H9 (cell line): ENCODE results near the gene GSC2. TPM values are rescaled to one million over a fixed set of nuclear protein-coding genes. Genes with fewer than 3 reads are reported as not detected.

Experiments
- DNase-seq: peaks from one replicate; pipeline ENCODE4 v3.0.0-alpha.2; 2017
- H2AFZ ChIP-seq: one replicate; pipeline ENCODE4 v1.6.1; 2013; ENCODE audit warnings: mild to moderate bottlenecking, low read length, control low read depth, moderate library complexity
- H2AK5ac ChIP-seq: 2 replicates; pipeline ENCODE4 v1.6.1; 2013; ENCODE audit warnings: low read length, control low read depth, mixed read lengths; ENCODE audit not compliant: insufficient read length
- H2BK120ac ChIP-seq: one replicate; pipeline ENCODE4 v1.6.1; 2013; ENCODE audit warnings: low read depth, mild to moderate bottlenecking, low read length, control low read depth, inconsistent platforms; ENCODE audit not compliant: poor library complexity, severe bottlenecking
- H2BK12ac ChIP-seq: 2 replicates; pipeline ENCODE4 v1.6.1; 2013; ENCODE audit warnings: low read length, control low read depth, mixed read lengths, low read depth; ENCODE audit not compliant: insufficient read length
- H2BK15ac ChIP-seq: 2 replicates; pipeline ENCODE4 v1.6.1; 2013; ENCODE audit warnings: low read depth, low read length, control low read depth
- H2BK20ac ChIP-seq: one replicate; pipeline ENCODE4 v1.6.1; 2013; ENCODE audit warnings: low read depth, mild to moderate bottlenecking, low read length, control low read depth, inconsistent platforms; ENCODE audit not compliant: poor library complexity, severe bottlenecking
- H2BK5ac ChIP-seq: 2 replicates; pipeline ENCODE4 v1.6.1; 2013; ENCODE audit warnings: low read length, control low read depth, mixed read lengths; ENCODE audit not compliant: insufficient read length
- H3K14ac ChIP-seq: 2 replicates; pipeline ENCODE4 v1.6.1; 2013; ENCODE audit warnings: low read length, control low read depth; ENCODE audit not compliant: insufficient read depth
- H3K18ac ChIP-seq: 2 replicates; pipeline ENCODE4 v1.6.1; 2013; ENCODE audit warnings: low read depth, mild to moderate bottlenecking, mixed read lengths, low read length, control low read depth; ENCODE audit not compliant: insufficient read length
- H3K23ac ChIP-seq: 2 replicates; pipeline ENCODE4 v1.6.1; 2013; ENCODE audit warnings: low read length, control low read depth, mixed read lengths, low read depth; ENCODE audit not compliant: insufficient read length
- H3K23me2 ChIP-seq: 2 replicates; pipeline ENCODE4 v1.6.1; 2013; ENCODE audit warnings: low read depth, mild to moderate bottlenecking, mixed read lengths, low read length, control low read depth; ENCODE audit not compliant: insufficient read length, poor library complexity, severe bottlenecking
- H3K27ac ChIP-seq: 2 replicates; pipeline ENCODE4 v1.5.1; 2013; ENCODE audit warnings: low read length, control low read depth, mixed read lengths, low read depth; ENCODE audit not compliant: insufficient read length
- H3K27me3 ChIP-seq: 2 replicates; pipeline ENCODE4 v1.6.1; 2013; ENCODE audit warnings: low read length, control low read depth, inconsistent platforms; ENCODE audit not compliant: insufficient read depth
- H3K4ac ChIP-seq: 2 replicates; pipeline ENCODE4 v1.6.1; 2013; ENCODE audit warnings: low read depth, mild to moderate bottlenecking, control low read depth, inconsistent platforms, low read length, moderate library complexity
- H3K4me1 ChIP-seq: 2 replicates; pipeline ENCODE4 v1.6.1; 2013; ENCODE audit warnings: low read length, control low read depth, inconsistent platforms; ENCODE audit not compliant: insufficient read depth
- H3K4me2 ChIP-seq: 2 replicates; pipeline ENCODE4 v1.6.1; 2013; ENCODE audit warnings: low read length, control low read depth, mixed read lengths; ENCODE audit not compliant: insufficient read length, insufficient read depth
- H3K56ac ChIP-seq: 2 replicates; pipeline ENCODE4 v1.6.1; 2013; ENCODE audit warnings: low read depth, mild to moderate bottlenecking, mixed read lengths, low read length, control low read depth; ENCODE audit not compliant: insufficient read length
- H3K79me1 ChIP-seq: 2 replicates; pipeline ENCODE4 v1.6.1; 2013; ENCODE audit warnings: low read depth, mild to moderate bottlenecking, moderate library complexity, low read length, control low read depth, inconsistent platforms; ENCODE audit not compliant: insufficient read depth, poor library complexity, severe bottlenecking
- H3K79me2 ChIP-seq: 2 replicates; pipeline ENCODE4 v1.6.1; 2013; ENCODE audit warnings: low read length, control low read depth, inconsistent platforms; ENCODE audit not compliant: insufficient read depth
- H3K9ac ChIP-seq: 2 replicates; pipeline ENCODE4 v1.6.1; 2013; ENCODE audit warnings: low read length, control low read depth, mixed read lengths; ENCODE audit not compliant: insufficient read length; ENCODE audit errors: extremely low read depth
- H3K9me3 ChIP-seq: one replicate; pipeline ENCODE4 v1.6.1; 2013; ENCODE audit warnings: low read depth, low read length, inconsistent platforms; ENCODE audit not compliant: control insufficient read depth
- H3T11ph ChIP-seq: one replicate; pipeline ENCODE4 v1.6.1; 2013; ENCODE audit warnings: mild to moderate bottlenecking, low read length, control low read depth, inconsistent platforms
- H4K20me1 ChIP-seq: one replicate; pipeline ENCODE4 v1.6.1; 2013; ENCODE audit not compliant: control insufficient read depth, insufficient read length, insufficient read depth
- H4K5ac ChIP-seq: 2 replicates; pipeline ENCODE4 v1.6.1; 2013; ENCODE audit warnings: low read depth, mild to moderate bottlenecking, mixed read lengths, low read length, control low read depth; ENCODE audit not compliant: insufficient read length
- H4K8ac ChIP-seq: replicated peaks from 2 replicates; pipeline ENCODE4 v1.6.1; 2013; ENCODE audit warnings: low read length, control low read depth, mixed read lengths, low read depth; ENCODE audit not compliant: insufficient read length
- H4K91ac ChIP-seq: 2 replicates; pipeline ENCODE4 v1.6.1; 2013; ENCODE audit warnings: low read depth, mild to moderate bottlenecking, moderate library complexity, mixed read lengths, low read length, control low read depth; ENCODE audit not compliant: insufficient read length
- H3K27ac Mint-ChIP-seq, 3 experiments: 2 replicates in 2 of 3; 3 replicates in 1 of 3; pipeline ENCODE4 v1.8.0; 2020 to 2021; ENCODE audit warnings: mixed read lengths in 3 of 3, mild to moderate bottlenecking in 1 of 3, moderate library complexity in 1 of 3
- H3K27me3 Mint-ChIP-seq: 2 replicates; pipeline ENCODE4 v1.8.0; 2021; ENCODE audit warnings: low read depth, mild to moderate bottlenecking, moderate library complexity, mixed read lengths
- H3K36me3 Mint-ChIP-seq, 3 experiments: 2 replicates in 2 of 3; 3 replicates in 1 of 3; pipeline ENCODE4 v1.8.0; 2020 to 2021; ENCODE audit warnings: low read depth in 3 of 3, mixed read lengths in 3 of 3; ENCODE audit not compliant: insufficient read depth in 1 of 3
- H3K4me1 Mint-ChIP-seq, 2 experiments: 2 replicates each; pipeline ENCODE4 v1.8.0; 2020; ENCODE audit warnings: mixed read lengths in 2 of 2
- H3K4me3 Mint-ChIP-seq, 2 experiments: 2 replicates in 1 of 2; 3 replicates in 1 of 2; pipeline ENCODE4 v1.8.0; 2020 to 2021; ENCODE audit warnings: mild to moderate bottlenecking in 2 of 2, mixed read lengths in 2 of 2, moderate library complexity in 1 of 2
- H3K9me3 Mint-ChIP-seq, 2 experiments: 2 replicates in 1 of 2; 3 replicates in 1 of 2; pipeline ENCODE4 v1.8.0; 2020; ENCODE audit warnings: mild to moderate bottlenecking in 2 of 2, mixed read lengths in 2 of 2, moderate library complexity in 1 of 2
- CTCF ChIP-seq: fragments of 200-600 bp; sonication (generic); conservative IDR thresholded peaks from 3 replicates; pipeline ENCODE4 v1.8.0; 2021; ENCODE audit warnings: antibody characterized with exemption, mild to moderate bottlenecking
- WGBS: extraction: QIAGEN DNeasy Blood & Tissue Kit; methylation state at CpG from one replicate; pipeline ENCODE4 v1.1.7; 2013; ENCODE audit warnings: missing lambda C conversion rate, low lambda C conversion rate, mixed read lengths; ENCODE audit not compliant: insufficient read length; ENCODE audit errors: extremely low coverage; 5-methylcytosine and 5-hydroxymethylcytosine counted together
- total RNA-seq: library from RNA; stranded (reverse); gene quantifications from 2 replicates; pipeline ENCODE4 v1.2.1, GENCODE V29; 2021

GSC2 gene
- total RNA-seq, 1 experiment from 2014 or later: 0.22 TPM

- no peaks in the 10 kb centered on the region for H3K9me3 ChIP-seq
- no peak overlapping the region for H2BK12ac ChIP-seq
- 0 out of 2 replicates have a peak overlapping the region, but pooled peaks have one; percentile 19 for H2BK15ac ChIP-seq
- H3K79me2 ChIP-seq: no peaks in the 10 kb centered on the region
- no peaks in the 10 kb centered on the region for H4K20me1 ChIP-seq
- no CpG with 5 or more reads among the region's 92 CpGs for WGBS
- no peak overlapping the region for H3K18ac ChIP-seq
- H3K36me3 Mint-ChIP-seq: peaks cover 0 to 9% (median 5%) of the 10 kb centered on the region in 3 experiments; a peak in 6 of 7 replicates
- H3T11ph ChIP-seq: no peak overlapping the region
- no peak overlapping the region for H3K27ac Mint-ChIP-seq
- H3K27me3 Mint-ChIP-seq: peaks cover 76% of the 10 kb centered on the region
- H2BK5ac ChIP-seq: no peak overlapping the region
- no peak overlapping the region for H2AK5ac ChIP-seq
- peak; percentile 64 for DNase-seq
- H3K4me3 Mint-ChIP-seq: peak overlapping the region; percentile 34 to 76
- H3K4me2 ChIP-seq: peak overlapping the region; percentile 24
- no peak overlapping the region for H4K5ac ChIP-seq
- no peak overlapping the region for H3K14ac ChIP-seq
- no peak overlapping the region for H3K56ac ChIP-seq
- H2BK20ac ChIP-seq: no peak overlapping the region
- no peak overlapping the region for H3K23ac ChIP-seq
- no peak overlapping the region for H3K9ac ChIP-seq
- H3K79me1 ChIP-seq: no peaks in the 10 kb centered on the region
- H4K91ac ChIP-seq: no peak overlapping the region
- peaks cover 13% of the 10 kb centered on the region in 2 experiments for H3K9me3 Mint-ChIP-seq
- no peak overlapping the region for H3K27ac ChIP-seq
- H3K4ac ChIP-seq: no peak overlapping the region
- no peak for TF ChIP-seq CTCF
- H2BK120ac ChIP-seq: no peak overlapping the region
- no peak overlapping the region for H4K8ac ChIP-seq
- H3K23me2 ChIP-seq: peaks cover 3% of the 10 kb centered on the region
- no peak overlapping the region for H2AFZ ChIP-seq
- no peaks in the 10 kb centered on the region for H3K4me1 ChIP-seq
- H3K27me3 ChIP-seq: peaks cover 48% of the 10 kb centered on the region
- H3K4me1 Mint-ChIP-seq: peaks cover 12 to 21% of the 10 kb centered on the region in 2 experiments
Observed at GRCh38 chr22:19149047-19149883, 827 bp downstream of the GSC2 start.
